ENCODE results near the gene WDR27.

WDR27 gene

GRCh38 chr6:169407325-169407724 lies 294.5 kb downstream of the WDR27 start:
- no peak overlapping the region for H3K27ac ChIP-seq (ENCODE audit: low read length)
- TF ChIP-seq CTCF (IDR thresholded peaks at IDR 0.05; ENCODE audit: borderline replicate concordance, extremely low read depth, low read length, poor library complexity, severe bottlenecking) (no peak), EZH2 (IDR thresholded peaks at IDR 0.05; ENCODE audit: borderline replicate concordance, low read depth, low read length, severe bottlenecking) (no peak)
- H4K20me1 ChIP-seq (ENCODE audit: insufficient read depth, low read length): no peaks in the 10 kb centered on the region
- no peaks in the 10 kb centered on the region for H3K36me3 ChIP-seq (ENCODE audit: insufficient read depth, low read length)
- H3K4me1 ChIP-seq (ENCODE audit: insufficient read depth, low read length): no peaks in the 10 kb centered on the region
- DNase-seq (no peak), ATAC-seq (ENCODE audit: insufficient read depth, low read depth) (no peak)
- H3K9me3 ChIP-seq (ENCODE audit: insufficient read depth, low read length, severe bottlenecking): no peaks in the 10 kb centered on the region
- no peak overlapping the region for H3K4me2 ChIP-seq (ENCODE audit: insufficient read depth, low read length)
- H3K27me3 ChIP-seq (ENCODE audit: insufficient read depth, low read length, poor library complexity): no peaks in the 10 kb centered on the region
- H2AFZ ChIP-seq (ENCODE audit: low read depth, low read length): no peak overlapping the region
- H3K4me3 ChIP-seq (ENCODE audit: low read depth in 1 of 2, low read length in 2 of 2): no peak overlapping the region
- no peak overlapping the region for H3K9ac ChIP-seq (ENCODE audit: low read depth, low read length)
- H3K79me2 ChIP-seq (ENCODE audit: insufficient read depth, low read length): no peaks in the 10 kb centered on the region

Measured in DND-41 (cell line).